Activated CD4-positive, alpha-beta T cell treated with anti-CD3 and anti-CD28 coated beads, Interleukin-2, amount 10 ng/mL, durations not matched to agents 24 days and 14 days (primary cell): ENCODE measurements around the gene HAPSTR1. TPM values are rescaled to one million over a fixed set of nuclear protein-coding genes. Genes with fewer than 3 reads are reported as not detected.
A peak's percentile ranks its signal among the peaks of the same experiment; 100 is the strongest.

Experiments
- DNase-seq: peaks from one replicate; pipeline ENCODE4 v3.0.0; 2022
- H3K27ac Mint-ChIP-seq: one replicate; pipeline ENCODE4 v1.8.0; 2022; ENCODE audit warnings: mild to moderate bottlenecking, mixed read lengths
- H3K27me3 Mint-ChIP-seq: one replicate; pipeline ENCODE4 v1.8.0; 2022; ENCODE audit warnings: mixed read lengths
- H3K36me3 Mint-ChIP-seq: one replicate; pipeline ENCODE4 v1.8.0; 2022; ENCODE audit warnings: low read depth, mild to moderate bottlenecking, mixed read lengths
- H3K4me1 Mint-ChIP-seq: one replicate; pipeline ENCODE4 v1.8.0; 2021; ENCODE audit warnings: mixed read lengths
- H3K4me3 Mint-ChIP-seq: one replicate; pipeline ENCODE4 v1.8.0; 2022; ENCODE audit warnings: mild to moderate bottlenecking, moderate library complexity, mixed read lengths
- H3K9me3 Mint-ChIP-seq: one replicate; pipeline ENCODE4 v1.8.0; 2021; ENCODE audit warnings: mixed read lengths
- intact Hi-C: fragments of 100-400 bp; cut with micrococcal nuclease; formaldehyde crosslinking; loops from one replicate; pipeline ENCODE4 v1.15.1; 2023
- total RNA-seq: library from RNA; stranded (reverse); gene quantifications from 2 replicates; pipeline ENCODE4 v1.2.3, GENCODE V29; 2022

HAPSTR1 gene
- total RNA-seq, 1 donor from 2014 or later: 54.2 TPM

- H3K4me3 Mint-ChIP-seq: no peak overlapping the region
- H3K27ac Mint-ChIP-seq: no peak overlapping the region
- intact Hi-C loops: loop anchor here (5.0 to 10.0 kb wide), 4 partner anchors 133 to 573 kb away; partner anchors contain the start of genes PMM2 and TMEM186
- peak; percentile 69 for DNase-seq
- H3K36me3 Mint-ChIP-seq: peaks cover 1% of the 10 kb centered on the region
- H3K9me3 Mint-ChIP-seq: no peaks in the 10 kb centered on the region
- H3K27me3 Mint-ChIP-seq: peaks cover 6% of the 10 kb centered on the region
- peaks cover 14% of the 10 kb centered on the region for H3K4me1 Mint-ChIP-seq
These were observed 48.5 kb downstream of the HAPSTR1 start for GRCh38 chr16:9139965-9140364.

Other genes with a start within 250 kb of the HAPSTR1 start
- gene CARHSP1, start 222.6 kb upstream of the HAPSTR1 start, total RNA-seq: 67.7 and 73.3 TPM in 2 replicates
- gene LITAFD, start 209.3 kb upstream of the HAPSTR1 start, total RNA-seq: not detected in 2 replicates
- 180 and 186 TPM in 2 replicates for gene USP7, start 127.7 kb upstream of the HAPSTR1 start, total RNA-seq